Activated CD4-positive, alpha-beta memory T cell treated with anti-CD3 and anti-CD28 coated beads, Interleukin-2, amount 10 ng/mL, durations not matched to agents 7 days and 5 days (primary cell): ENCODE results near the gene PSTK. TPM values are rescaled to one million over a fixed set of nuclear protein-coding genes. Genes with fewer than 3 reads are reported as not detected.
A peak's percentile ranks its signal among the peaks of the same experiment; 100 is the strongest.

Source experiments
- CTCF ChIA-PET: fragments of 350-600 bp; sonication (Branson Sonifier 250); formaldehyde crosslinking; loops from one replicate; lab custom pipeline; 2021; ENCODE audit warnings: antibody characterized with exemption, inconsistent platforms; lab: Charles Lee
- POLR2A ChIA-PET: fragments of 350-600 bp; sonication (Branson Sonifier 250); formaldehyde crosslinking; loops from one replicate; lab custom pipeline; 2021; ENCODE audit warnings: antibody characterized with exemption; lab: Charles Lee
- DNase-seq: peaks from one replicate; pipeline ENCODE4 v3.0.0-alpha.2; 2020
- H3K27ac Mint-ChIP-seq: one replicate; pipeline ENCODE4 v1.8.0; 2021; ENCODE audit warnings: mild to moderate bottlenecking, mixed read lengths
- H3K27me3 Mint-ChIP-seq: one replicate; pipeline ENCODE4 v1.8.0; 2021; ENCODE audit warnings: mixed read lengths
- H3K36me3 Mint-ChIP-seq: one replicate; pipeline ENCODE4 v1.8.0; 2021; ENCODE audit warnings: low read depth, mixed read lengths
- H3K4me1 Mint-ChIP-seq: one replicate; pipeline ENCODE4 v1.8.0; 2021; ENCODE audit warnings: mixed read lengths
- H3K4me3 Mint-ChIP-seq: one replicate; pipeline ENCODE4 v1.8.0; 2021; ENCODE audit warnings: mild to moderate bottlenecking, mixed read lengths
- H3K9me3 Mint-ChIP-seq: one replicate; pipeline ENCODE4 v1.8.0; 2021; ENCODE audit warnings: mixed read lengths
- total RNA-seq, 2 experiments: library from RNA; stranded (reverse); gene quantifications; one replicate each; pipeline ENCODE4 v1.2.3, GENCODE V29; 2021

The PSTK gene
- total RNA-seq, 2 experiments from 2014 or later: 2.6 to 3.8 TPM

DNA sequence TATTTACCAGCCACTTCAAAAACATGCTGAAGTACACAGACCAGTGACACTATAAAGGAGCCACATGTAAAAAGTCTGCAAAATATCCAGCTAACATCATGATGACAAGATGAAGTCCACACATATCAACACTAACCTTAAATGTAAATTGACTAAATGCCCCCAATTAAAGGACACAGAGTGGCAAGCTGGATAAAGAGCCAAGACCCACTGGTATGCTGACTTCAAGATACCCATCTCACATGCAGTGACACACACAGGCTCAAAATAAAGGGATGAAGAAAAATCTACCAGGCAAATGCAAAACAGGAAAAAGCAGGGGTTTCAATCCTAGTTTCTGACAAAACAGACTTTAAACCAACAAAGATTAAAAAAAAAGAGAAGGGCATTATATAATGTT lies 13.3 kb upstream of the PSTK start:
- ChIA-PET CTCF (interaction anchor here (2.1 kb wide), 1 partner anchor 12 kb away, joined by 7 read pairs; the partner anchor contains the start of gene PSTK), POLR2A (no interaction called here)
- Mint-ChIP-seq H3K36me3 (peaks cover 2% of the 10 kb centered on the region), H3K4me1 (no peaks in the 10 kb centered on the region), H3K27ac (no peak overlapping the region), H3K27me3 (peaks cover 23% of the 10 kb centered on the region), H3K9me3 (peaks cover 21% of the 10 kb centered on the region), H3K4me3 (no peak overlapping the region)
- DNase-seq: no peak

DNA sequence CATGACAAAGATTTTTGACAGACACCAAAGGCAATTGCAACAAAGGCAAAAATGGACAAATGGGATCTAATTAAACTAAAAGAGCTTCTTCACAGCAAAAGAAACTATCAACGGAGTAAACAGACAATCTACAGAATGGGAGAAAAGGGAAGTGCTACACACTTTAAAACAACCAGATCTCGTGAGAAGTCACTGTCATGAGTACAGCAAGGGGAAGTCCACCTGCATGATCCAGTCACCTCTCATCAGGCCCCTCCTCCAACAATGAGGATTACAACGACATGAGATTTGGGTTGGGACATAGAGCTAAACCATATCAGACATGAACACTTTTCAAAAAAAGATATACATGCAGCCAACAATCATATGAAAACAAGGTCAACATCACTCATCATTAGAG lies 11.5 kb upstream of the PSTK start:
- POLR2A ChIA-PET: no interaction called here
- Mint-ChIP-seq H3K4me3 (no peak overlapping the region), H3K36me3 (peaks cover 2% of the 10 kb centered on the region), H3K27ac (no peak overlapping the region), H3K4me1 (no peaks in the 10 kb centered on the region), H3K27me3 (peaks cover 22% of the 10 kb centered on the region), H3K9me3 (peaks cover 21% of the 10 kb centered on the region)
- no peak for DNase-seq
- CTCF ChIA-PET: interaction anchor here (1.8 kb wide), 1 partner anchor 12 kb away, joined by 3 read pairs; the partner anchor contains the start of gene PSTK

DNA sequence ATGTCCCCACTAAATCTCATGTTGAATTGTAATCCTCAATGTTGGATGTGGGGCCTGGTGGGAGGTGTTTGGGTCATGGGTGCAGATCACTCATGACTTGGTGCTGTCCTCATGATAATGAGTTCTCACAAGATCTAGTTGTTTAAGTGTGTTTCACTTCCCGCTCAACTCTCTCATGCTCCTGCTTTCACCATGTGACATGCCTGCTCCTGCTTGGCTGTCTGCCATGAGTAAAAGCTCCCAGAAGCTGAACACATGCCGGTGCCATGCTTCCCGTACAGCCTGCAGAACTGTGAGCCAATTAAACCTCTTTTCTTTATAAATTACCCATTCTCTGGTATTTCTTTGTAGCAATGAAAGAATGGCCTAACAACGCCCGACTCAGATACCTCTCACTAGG lies 6.2 kb upstream of the PSTK start:
- H3K36me3 Mint-ChIP-seq: no peaks in the 10 kb centered on the region
- peaks cover 5% of the 10 kb centered on the region for H3K27me3 Mint-ChIP-seq
- no peak overlapping the region for H3K4me3 Mint-ChIP-seq
- H3K27ac Mint-ChIP-seq: no peak overlapping the region
- H3K9me3 Mint-ChIP-seq: no peaks in the 10 kb centered on the region
- H3K4me1 Mint-ChIP-seq: no peaks in the 10 kb centered on the region
- CTCF ChIA-PET: no interaction called here
- POLR2A ChIA-PET: no interaction called here
- DNase-seq: no peak

- no peaks in the 10 kb centered on the region for H3K36me3 Mint-ChIP-seq
- ChIA-PET CTCF (no interaction called here), POLR2A (no interaction called here)
- no peak overlapping the region for H3K4me3 Mint-ChIP-seq
- H3K27me3 Mint-ChIP-seq: peaks cover 5% of the 10 kb centered on the region
- DNase-seq: no peak
- no peaks in the 10 kb centered on the region for H3K4me1 Mint-ChIP-seq
- no peaks in the 10 kb centered on the region for H3K9me3 Mint-ChIP-seq
- no peak overlapping the region for H3K27ac Mint-ChIP-seq
Observed at GRCh38 chr10:122974543-122975064, 5.6 kb upstream of the PSTK start.

DNA sequence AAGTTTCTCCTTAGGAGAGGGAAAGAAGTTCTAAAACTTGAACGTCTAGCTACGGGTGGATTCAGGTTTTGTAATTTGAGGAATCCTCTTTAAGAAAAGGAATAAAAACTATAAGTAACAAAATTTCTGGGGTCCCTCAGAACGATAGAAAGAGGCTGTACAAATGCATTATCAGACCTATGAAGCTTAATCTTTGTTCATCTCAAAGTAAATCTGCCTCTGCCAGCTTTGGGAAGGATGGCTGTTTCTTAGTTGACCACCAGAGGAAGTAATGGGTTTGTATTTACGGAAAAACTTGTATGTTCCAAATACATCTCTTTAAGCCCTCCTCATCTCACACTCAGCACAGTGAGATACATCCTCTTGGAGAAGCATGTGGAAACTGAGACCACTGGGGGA lies 864 bp downstream of the PSTK start:
- H3K36me3 Mint-ChIP-seq: no peaks in the 10 kb centered on the region
- H3K9me3 Mint-ChIP-seq: no peaks in the 10 kb centered on the region
- POLR2A ChIA-PET: interaction anchor here (0.6 to 4.5 kb wide), 10 partner anchors 8 to 173 kb away, joined by 3 to 49 read pairs (median 5); partner anchors contain the start of genes ACADSB, BUB3, C10orf88 and FAM24B
- H3K27ac Mint-ChIP-seq: peak overlapping the region; percentile 84
- peaks cover 15% of the 10 kb centered on the region for H3K4me1 Mint-ChIP-seq
- no peaks in the 10 kb centered on the region for H3K27me3 Mint-ChIP-seq
- peak overlapping the region; percentile 80 for H3K4me3 Mint-ChIP-seq
- DNase-seq: no peak
- CTCF ChIA-PET: interaction anchor here (1.1 to 3.2 kb wide), 9 partner anchors 10 to 104 kb away, joined by 3 to 29 read pairs (median 6); partner anchors contain the start of genes ACADSB, C10orf88 and IKZF5

DNA sequence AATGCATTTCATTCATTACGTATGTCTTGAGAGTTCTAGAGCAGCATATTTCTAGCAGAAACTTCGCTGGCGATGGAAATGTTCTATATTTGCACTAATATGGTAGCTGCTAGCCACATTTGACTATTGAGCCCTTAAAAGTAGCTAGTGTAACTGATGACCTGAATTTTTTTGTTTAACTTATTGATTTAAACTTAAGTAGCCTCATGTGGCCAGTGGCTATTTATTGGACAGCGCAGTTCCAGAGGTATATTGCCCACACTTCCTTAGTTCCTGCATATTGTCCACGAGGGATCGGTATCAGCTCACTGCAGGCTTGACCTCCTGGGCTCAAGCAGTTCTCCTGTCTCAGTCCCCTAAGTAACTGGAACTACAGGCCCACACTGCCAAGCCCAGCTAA lies 3.7 kb downstream of the PSTK start:
- Mint-ChIP-seq H3K27ac (no peak overlapping the region), H3K27me3 (no peaks in the 10 kb centered on the region), H3K9me3 (no peaks in the 10 kb centered on the region), H3K4me1 (peaks cover 15% of the 10 kb centered on the region), H3K4me3 (no peak overlapping the region), H3K36me3 (peaks cover 2% of the 10 kb centered on the region)
- POLR2A ChIA-PET: interaction anchor here (0.8 to 2.0 kb wide), 2 partner anchors 24 to 30 kb away, joined by 3 to 7 read pairs; partner anchors contain the start of genes ACADSB, C10orf88 and IKZF5
- CTCF ChIA-PET: interaction anchor here (0.5 to 2.0 kb wide), 2 partner anchors 24 to 575 kb away, joined by 3 to 7 read pairs; no protein-coding TSS in a partner anchor
- no peak for DNase-seq

DNA sequence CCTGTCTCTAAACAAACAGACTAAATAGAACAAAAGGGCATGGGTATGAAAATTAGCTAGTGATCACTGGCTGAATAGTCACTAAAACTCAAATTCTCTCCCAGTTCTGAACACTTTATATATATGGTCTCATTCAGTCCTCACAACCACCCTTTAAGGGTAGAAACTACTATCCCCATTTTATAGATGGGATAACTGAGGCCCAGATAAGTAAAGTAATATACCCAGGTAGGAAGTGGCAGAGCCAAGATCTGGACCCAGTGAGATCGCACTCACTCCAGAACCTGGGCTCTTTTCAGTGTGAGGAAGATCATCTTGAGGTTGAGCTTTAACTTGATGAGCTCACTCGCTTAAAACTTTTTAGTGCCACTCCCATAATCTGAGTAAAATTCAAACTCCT lies 4.5 kb downstream of the PSTK start:
- Mint-ChIP-seq H3K36me3 (peaks cover 2% of the 10 kb centered on the region), H3K4me3 (no peak overlapping the region), H3K9me3 (no peaks in the 10 kb centered on the region), H3K27ac (no peak overlapping the region), H3K4me1 (peaks cover 14% of the 10 kb centered on the region), H3K27me3 (no peaks in the 10 kb centered on the region)
- DNase-seq: no peak
- ChIA-PET CTCF (interaction anchor here (2.0 kb wide), 1 partner anchor 23 kb away, joined by 7 read pairs; no protein-coding TSS in a partner anchor), POLR2A (interaction anchor here (1.3 to 2.0 kb wide), 2 partner anchors 23 to 24 kb away, joined by 4 to 7 read pairs; partner anchors contain the start of genes ACADSB and IKZF5)

GRCh38 chr10:122986335-122986734 lies 6.1 kb downstream of the PSTK start:
- peaks cover 5% of the 10 kb centered on the region for H3K36me3 Mint-ChIP-seq
- H3K27ac Mint-ChIP-seq: no peak overlapping the region
- H3K4me3 Mint-ChIP-seq: no peak overlapping the region
- H3K4me1 Mint-ChIP-seq: peaks cover 1% of the 10 kb centered on the region
- DNase-seq: no peak
- POLR2A ChIA-PET: no interaction called here
- CTCF ChIA-PET: no interaction called here
- no peaks in the 10 kb centered on the region for H3K27me3 Mint-ChIP-seq
- H3K9me3 Mint-ChIP-seq: no peaks in the 10 kb centered on the region

- Mint-ChIP-seq H3K27ac (no peak overlapping the region), H3K4me1 (no peaks in the 10 kb centered on the region), H3K4me3 (no peak overlapping the region), H3K9me3 (no peaks in the 10 kb centered on the region), H3K36me3 (peaks cover 10% of the 10 kb centered on the region), H3K27me3 (no peaks in the 10 kb centered on the region)
- POLR2A ChIA-PET: interaction anchor here (2.9 kb wide), 1 partner anchor 8 kb away, joined by 11 read pairs; the partner anchor contains the start of gene PSTK
- no peak for DNase-seq
- CTCF ChIA-PET: no interaction called here
Observed at GRCh38 chr10:122988501-122988900, 8.3 kb downstream of the PSTK start.

DNA sequence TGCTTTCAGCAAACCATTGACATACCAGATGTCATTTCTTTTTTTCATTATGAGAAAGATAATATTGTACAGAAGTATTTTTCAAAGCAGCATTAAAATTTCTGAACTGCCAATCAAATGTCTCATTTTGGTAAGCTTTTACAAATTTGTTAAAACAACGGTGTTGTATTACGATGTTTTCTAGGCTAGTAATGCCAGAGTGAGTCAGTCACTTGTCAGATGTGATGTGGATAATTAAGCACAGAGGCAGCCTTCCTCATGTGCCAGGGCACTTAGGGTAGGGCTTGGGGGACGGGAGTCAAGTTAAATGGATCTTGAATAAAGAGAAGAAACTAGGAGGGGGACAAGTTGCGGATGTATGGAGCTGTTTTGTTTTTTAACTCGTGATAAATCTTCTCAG lies 10.1 kb downstream of the PSTK start:
- ChIA-PET POLR2A (interaction anchor here (2.9 kb wide), 1 partner anchor 10 kb away, joined by 11 read pairs; the partner anchor contains the start of gene PSTK), CTCF (interaction anchor here (1.2 to 2.5 kb wide), 2 partner anchors 10 to 341 kb away, joined by 3 to 13 read pairs; partner anchors contain the start of gene PSTK)
- H3K36me3 Mint-ChIP-seq: peaks cover 23% of the 10 kb centered on the region
- DNase-seq: no peak
- H3K4me3 Mint-ChIP-seq: no peak overlapping the region
- H3K27ac Mint-ChIP-seq: no peak overlapping the region
- H3K27me3 Mint-ChIP-seq: no peaks in the 10 kb centered on the region
- no peaks in the 10 kb centered on the region for H3K4me1 Mint-ChIP-seq
- no peaks in the 10 kb centered on the region for H3K9me3 Mint-ChIP-seq

DNA sequence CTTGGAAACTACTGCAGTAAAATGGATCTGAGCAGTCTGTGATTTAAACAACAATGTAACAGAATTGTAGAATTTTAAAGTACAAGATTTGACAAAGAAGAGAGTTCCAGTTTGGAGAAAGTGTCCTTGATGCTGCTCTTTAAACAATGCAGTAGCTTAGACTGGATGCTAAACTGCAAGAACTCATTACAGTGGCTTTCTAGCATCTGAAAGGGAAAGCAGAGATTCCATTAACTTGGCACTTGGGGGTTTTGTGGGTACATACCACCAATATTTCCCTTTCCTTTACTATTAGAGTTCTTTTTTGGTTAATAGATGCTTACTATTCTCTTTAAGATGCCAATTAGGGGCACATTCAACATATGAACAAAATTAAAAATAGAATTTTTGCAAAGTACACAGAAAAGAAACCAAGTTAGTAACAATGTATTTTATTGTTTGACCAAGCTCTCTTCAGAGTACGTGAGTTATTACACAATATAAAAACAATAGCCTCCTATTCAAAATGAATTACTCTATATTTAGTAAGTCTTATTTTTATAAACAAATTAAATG lies 11.9 kb downstream of the PSTK start:
- no peaks in the 10 kb centered on the region for H3K27me3 Mint-ChIP-seq
- ChIA-PET CTCF (interaction anchor here (2.5 kb wide), 1 partner anchor 12 kb away, joined by 13 read pairs; the partner anchor contains the start of gene PSTK), POLR2A (no interaction called here)
- H3K9me3 Mint-ChIP-seq: no peaks in the 10 kb centered on the region
- no peaks in the 10 kb centered on the region for H3K4me1 Mint-ChIP-seq
- no peak for DNase-seq
- no peak overlapping the region for H3K4me3 Mint-ChIP-seq
- no peak overlapping the region for H3K27ac Mint-ChIP-seq
- H3K36me3 Mint-ChIP-seq: peaks cover 34% of the 10 kb centered on the region

- ChIA-PET CTCF (no interaction called here), POLR2A (no interaction called here)
- Mint-ChIP-seq H3K9me3 (no peaks in the 10 kb centered on the region), H3K27me3 (no peaks in the 10 kb centered on the region), H3K27ac (no peak overlapping the region), H3K4me3 (no peak overlapping the region), H3K36me3 (peaks cover 39% of the 10 kb centered on the region), H3K4me1 (peaks cover 3% of the 10 kb centered on the region)
- no peak for DNase-seq
Observed at GRCh38 chr10:122993797-122994336, 13.7 kb downstream of the PSTK start.

DNA sequence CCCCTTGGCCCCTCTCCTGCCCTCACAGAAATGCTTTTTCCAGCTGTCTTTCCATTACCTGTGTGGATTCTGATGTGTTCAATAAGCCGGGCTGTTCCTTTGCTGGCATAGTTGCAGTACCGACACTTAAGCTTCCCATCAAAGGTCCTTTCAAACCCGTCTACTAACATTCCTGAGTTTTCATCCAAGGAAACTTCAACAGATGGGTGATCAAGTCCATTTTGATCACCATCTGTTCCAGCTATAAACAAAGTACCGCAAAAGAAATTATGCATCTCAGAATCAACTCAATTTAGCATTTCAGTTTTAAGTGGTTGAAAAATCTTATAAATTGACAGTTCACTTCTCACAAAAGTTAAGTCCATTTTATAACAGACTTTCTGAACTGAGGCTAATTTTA lies 15.7 kb downstream of the PSTK start:
- POLR2A ChIA-PET: interaction anchor here (1.0 kb wide), 1 partner anchor 15 kb away, joined by 4 read pairs; no protein-coding TSS in a partner anchor

More for the DNA sequence above, 15.7 kb downstream of the PSTK start:
- H3K4me3 Mint-ChIP-seq: no peak overlapping the region
- DNase-seq: no peak
- CTCF ChIA-PET: no interaction called here
- peaks cover 15% of the 10 kb centered on the region for H3K4me1 Mint-ChIP-seq
- H3K36me3 Mint-ChIP-seq: peaks cover 36% of the 10 kb centered on the region
- no peak overlapping the region for H3K27ac Mint-ChIP-seq
- no peaks in the 10 kb centered on the region for H3K27me3 Mint-ChIP-seq
- no peaks in the 10 kb centered on the region for H3K9me3 Mint-ChIP-seq
